Thymus (tissue), 14 donors: ENCODE results near the gene PNPLA4. TPM values are rescaled to one million over a fixed set of nuclear protein-coding genes. Genes with fewer than 3 reads are reported as not detected.
A peak's percentile ranks its signal among the peaks of the same experiment; 100 is the strongest.

Experiments used
- DNase-seq, 9 donors: peaks; one replicate each; pipeline ENCODE4 v3.0.0-alpha.2; 2013; ENCODE audit warnings: low spot score in 9 of 9, low read depth in 6 of 9, missing footprints in 1 of 9
- H3K27ac ChIP-seq, 2 donors: one replicate each; pipeline ENCODE4 v1.5.1; 2013; ENCODE audit warnings: control low read depth in 1 of 2, low read depth in 1 of 2, low read length in 1 of 2, mild to moderate bottlenecking in 1 of 2, moderate library complexity in 1 of 2
- H3K27me3 ChIP-seq, 2 donors: one replicate each; pipeline ENCODE4 v1.5.1; 2013; ENCODE audit warnings: low read length in 1 of 2; ENCODE audit not compliant: control insufficient read depth in 2 of 2, insufficient read depth in 1 of 2
- H3K36me3 ChIP-seq, 2 donors: one replicate each; pipeline ENCODE4 v1.5.1; 2013; ENCODE audit warnings: low read length in 1 of 2, mild to moderate bottlenecking in 1 of 2, moderate library complexity in 1 of 2; ENCODE audit not compliant: control insufficient read depth in 2 of 2, insufficient read depth in 2 of 2
- H3K4me1 ChIP-seq, 2 donors: one replicate each; pipeline ENCODE4 v1.5.1; 2013; ENCODE audit warnings: low read length in 2 of 2; ENCODE audit not compliant: control insufficient read depth in 2 of 2, insufficient read depth in 2 of 2
- H3K4me3 ChIP-seq, 2 donors: one replicate each; pipeline ENCODE4 v1.5.1; 2013; ENCODE audit warnings: low read length in 2 of 2, control low read depth in 1 of 2, mild to moderate bottlenecking in 1 of 2
- H3K9me3 ChIP-seq, 2 donors: one replicate each; pipeline ENCODE4 v1.5.1; 2013; ENCODE audit warnings: low read length in 1 of 2, mild to moderate bottlenecking in 1 of 2; ENCODE audit not compliant: control insufficient read depth in 2 of 2, insufficient read depth in 1 of 2
- WGBS: extraction: QIAGEN DNeasy Blood & Tissue Kit; methylation state at CpG from one replicate; pipeline ENCODE4 v1.1.7; 2013; 5-methylcytosine and 5-hydroxymethylcytosine counted together
- long read RNA-seq, 10 donors: transcript quantifications; one replicate each; lab custom pipeline, GENCODE V29; 2026
- polyA plus RNA-seq: library from polyadenylated mRNA; stranded (reverse); fragments of 200-250 nt; gene quantifications from one replicate; pipeline ENCODE4 v1.2.3, GENCODE V29; 2013
- total RNA-seq: library from RNA; stranded (reverse); fragments of 120-200 nt; gene quantifications from one replicate; pipeline ENCODE4 v1.2.4, GENCODE V29; 2013
- donor health status: healthy.

The PNPLA4 gene
- total RNA-seq (18.3 TPM), polyA plus RNA-seq (9.1 TPM)
- long read RNA-seq, donor 1, partial matches to known transcripts = 0 of 2 reads
- long read RNA-seq, donor 1, other reads (novel, unspliced or antisense) = 0 of 2 reads
- long read RNA-seq, donor 2, transcript PNPLA4-201 (7 exons, 3,372 nt) = major isoform, 19 of 19 reads
- long read RNA-seq, donor 2, partial matches to known transcripts = 0 of 19 reads
- long read RNA-seq, donor 2, other reads (novel, unspliced or antisense) = 0 of 19 reads
- long read RNA-seq, donor 3, transcript PNPLA4-201 (7 exons, 3,372 nt) = major isoform, 9 of 9 reads
- long read RNA-seq, donor 3, partial matches to known transcripts = 0 of 9 reads
- long read RNA-seq, donor 3, other reads (novel, unspliced or antisense) = 0 of 9 reads
- long read RNA-seq, donor 4, transcript PNPLA4-201 (7 exons, 3,372 nt) = major isoform, 7 of 7 reads
- long read RNA-seq, donor 4, partial matches to known transcripts = 0 of 7 reads
- long read RNA-seq, donor 4, other reads (novel, unspliced or antisense) = 0 of 7 reads
- long read RNA-seq, donor 5, transcript PNPLA4-201 (7 exons, 3,372 nt) = major isoform, 14 of 28 reads
- long read RNA-seq, donor 5, partial matches to known transcripts = 14 of 28 reads
- long read RNA-seq, donor 5, other reads (novel, unspliced or antisense) = 0 of 28 reads
- long read RNA-seq, donor 6, partial matches to known transcripts = 0 of 1 reads
- long read RNA-seq, donor 6, other reads (novel, unspliced or antisense) = 0 of 1 reads
- long read RNA-seq, donor 7, transcript PNPLA4-201 (7 exons, 3,372 nt) = major isoform, 6 of 6 reads
- long read RNA-seq, donor 7, partial matches to known transcripts = 0 of 6 reads
- long read RNA-seq, donor 7, other reads (novel, unspliced or antisense) = 0 of 6 reads
- long read RNA-seq, donor 8, transcript PNPLA4-201 (7 exons, 3,372 nt) = major isoform, 5 of 5 reads
- long read RNA-seq, donor 8, partial matches to known transcripts = 0 of 5 reads
- long read RNA-seq, donor 8, other reads (novel, unspliced or antisense) = 0 of 5 reads
- long read RNA-seq, donor 9, transcript PNPLA4-201 (7 exons, 3,372 nt) = major isoform, 8 of 8 reads
- long read RNA-seq, donor 9, partial matches to known transcripts = 0 of 8 reads
- long read RNA-seq, donor 9, other reads (novel, unspliced or antisense) = 0 of 8 reads
- long read RNA-seq, donor 10, partial matches to known transcripts = 0 of 4 reads
- long read RNA-seq, donor 10, other reads (novel, unspliced or antisense) = 0 of 4 reads

- Histone ChIP-seq H3K4me3 (peak within 1 kb of the TSS; percentile 54 to 56), H3K9me3 (no peaks in the 10 kb centered on the region), H3K36me3 (peaks cover 0 to 6% of the 10 kb centered on the region in 2 donors), H3K4me1 (peaks cover 0 to 11% of the 10 kb centered on the region in 2 donors), H3K27me3 (no peaks in the 10 kb centered on the region), H3K27ac (peak within 1 kb of the TSS; percentile 39 to 80)
- WGBS = 7% methylated on average over 52 of the region's 52 CpGs
- DNase-seq = peak; percentile 25 to 89 (median 69)
Measured at GRCh38 chrX:7927259-7928167, at the start of gene PNPLA4. PNPLA4 (minus strand) TSS chrX:7927413; CDS start chrX:7926119, 1,294 bp downstream.

GRCh38 chrX:7972586-7972985, 45.4 kb upstream of the PNPLA4 start:
- Histone ChIP-seq H3K27me3 (no peaks in the 10 kb centered on the region), H3K9me3 (no peaks in the 10 kb centered on the region), H3K27ac (no peak overlapping the region), H3K4me1 (no peaks in the 10 kb centered on the region), H3K36me3 (no peaks in the 10 kb centered on the region), H3K4me3 (no peak overlapping the region)
- WGBS = 94% methylated on average over 2 of the region's 2 CpGs
- DNase-seq = no peak

GRCh38 chrX:7970428-7970827, 43.2 kb upstream of the PNPLA4 start:
- Histone ChIP-seq H3K9me3 (no peaks in the 10 kb centered on the region), H3K27ac (no peak overlapping the region)
- WGBS = 99% methylated on average over 4 of the region's 4 CpGs

GRCh38 chrX:7965436-7965835, 38.2 kb upstream of the PNPLA4 start:
- 95% methylated on average over 5 of the region's 5 CpGs for WGBS
- Histone ChIP-seq H3K36me3 (no peaks in the 10 kb centered on the region), H3K27me3 (no peaks in the 10 kb centered on the region), H3K4me1 (no peaks in the 10 kb centered on the region), H3K4me3 (no peak overlapping the region), H3K9me3 (no peaks in the 10 kb centered on the region), H3K27ac (no peak overlapping the region)
- DNase-seq = no peak

More at GRCh38 chrX:7970428-7970827, 43.2 kb upstream of the PNPLA4 start:
- Histone ChIP-seq H3K4me3 (no peak overlapping the region), H3K27me3 (no peaks in the 10 kb centered on the region), H3K36me3 (no peaks in the 10 kb centered on the region), H3K4me1 (no peaks in the 10 kb centered on the region)
- no peak for DNase-seq

- WGBS = 89% methylated on average over 1 of the region's 1 CpG
- DNase-seq = no peak
- H3K4me3 ChIP-seq = no peak overlapping the region
Measured at GRCh38 chrX:7960246-7960645, 33.0 kb upstream of the PNPLA4 start.

GRCh38 chrX:7953446-7953845, 26.2 kb upstream of the PNPLA4 start:
- 92% methylated on average over 5 of the region's 5 CpGs for WGBS
- no peak for DNase-seq
- Histone ChIP-seq H3K36me3 (no peaks in the 10 kb centered on the region), H3K4me3 (no peak overlapping the region), H3K4me1 (no peaks in the 10 kb centered on the region), H3K27me3 (no peaks in the 10 kb centered on the region), H3K27ac (no peak overlapping the region), H3K9me3 (no peaks in the 10 kb centered on the region)

More at GRCh38 chrX:7960246-7960645, 33.0 kb upstream of the PNPLA4 start:
- H3K27me3 ChIP-seq = no peaks in the 10 kb centered on the region
- H3K4me1 ChIP-seq = no peaks in the 10 kb centered on the region
- no peaks in the 10 kb centered on the region for H3K36me3 ChIP-seq
- H3K27ac ChIP-seq = no peak overlapping the region
- H3K9me3 ChIP-seq = no peaks in the 10 kb centered on the region

- Histone ChIP-seq H3K27ac (no peak overlapping the region), H3K4me1 (no peaks in the 10 kb centered on the region), H3K4me3 (no peak overlapping the region), H3K27me3 (peaks cover 0 to 3% of the 10 kb centered on the region in 2 donors), H3K9me3 (no peaks in the 10 kb centered on the region), H3K36me3 (no peaks in the 10 kb centered on the region)
- 56% methylated on average over 2 of the region's 2 CpGs for WGBS
- DNase-seq = no peak
Measured at GRCh38 chrX:7950865-7951264, 23.7 kb upstream of the PNPLA4 start.

- Histone ChIP-seq H3K27ac (no peak overlapping the region), H3K4me3 (no peak overlapping the region), H3K36me3 (no peaks in the 10 kb centered on the region), H3K27me3 (peaks cover 0 to 3% of the 10 kb centered on the region in 2 donors), H3K4me1 (no peaks in the 10 kb centered on the region), H3K9me3 (no peaks in the 10 kb centered on the region)
- DNase-seq = no peak
- 97% methylated on average over 3 of the region's 3 CpGs for WGBS
Measured at GRCh38 chrX:7948483-7948882, 21.3 kb upstream of the PNPLA4 start.
